Activated naive CD4-positive, alpha-beta T cell treated with anti-CD3 and anti-CD28 coated beads, Interleukin-2, amount 50 U/mL, for 72 hours (primary cell): ENCODE data around the gene INTS11. TPM values are rescaled to one million over a fixed set of nuclear protein-coding genes. Genes with fewer than 3 reads are reported as not detected.

Source experiments
- ATAC-seq, 2 donors: fragments of 150-1000 bp; cut with Tn5 transposase; 2 replicates each; pipeline ENCODE4 v1.10.0; 2021; ENCODE audit warnings: mild to moderate bottlenecking in 2 of 2, moderate library complexity in 2 of 2
- DNase-seq, 2 donors: peaks; one replicate each; pipeline ENCODE4 v3.0.0; 2021 to 2022; ENCODE audit warnings: low spot score in 2 of 2
- H3K27ac Mint-ChIP-seq, 2 donors: one replicate each; pipeline ENCODE4 v1.8.0; 2022; ENCODE audit warnings: mild to moderate bottlenecking in 2 of 2, mixed read lengths in 2 of 2
- H3K36me3 Mint-ChIP-seq, 2 donors: one replicate each; pipeline ENCODE4 v1.8.0; 2022; ENCODE audit warnings: mixed read lengths in 2 of 2
- H3K9me3 Mint-ChIP-seq, 2 donors: one replicate each; pipeline ENCODE4 v1.8.0; 2022; ENCODE audit warnings: mixed read lengths in 2 of 2
- total RNA-seq, 2 donors: library from RNA; stranded (reverse); gene quantifications; one replicate each; pipeline ENCODE4 v1.2.3, GENCODE V29; 2022

Gene INTS11
- total RNA-seq, 2 donors from 2014 or later: 119 to 142 TPM

DNA sequence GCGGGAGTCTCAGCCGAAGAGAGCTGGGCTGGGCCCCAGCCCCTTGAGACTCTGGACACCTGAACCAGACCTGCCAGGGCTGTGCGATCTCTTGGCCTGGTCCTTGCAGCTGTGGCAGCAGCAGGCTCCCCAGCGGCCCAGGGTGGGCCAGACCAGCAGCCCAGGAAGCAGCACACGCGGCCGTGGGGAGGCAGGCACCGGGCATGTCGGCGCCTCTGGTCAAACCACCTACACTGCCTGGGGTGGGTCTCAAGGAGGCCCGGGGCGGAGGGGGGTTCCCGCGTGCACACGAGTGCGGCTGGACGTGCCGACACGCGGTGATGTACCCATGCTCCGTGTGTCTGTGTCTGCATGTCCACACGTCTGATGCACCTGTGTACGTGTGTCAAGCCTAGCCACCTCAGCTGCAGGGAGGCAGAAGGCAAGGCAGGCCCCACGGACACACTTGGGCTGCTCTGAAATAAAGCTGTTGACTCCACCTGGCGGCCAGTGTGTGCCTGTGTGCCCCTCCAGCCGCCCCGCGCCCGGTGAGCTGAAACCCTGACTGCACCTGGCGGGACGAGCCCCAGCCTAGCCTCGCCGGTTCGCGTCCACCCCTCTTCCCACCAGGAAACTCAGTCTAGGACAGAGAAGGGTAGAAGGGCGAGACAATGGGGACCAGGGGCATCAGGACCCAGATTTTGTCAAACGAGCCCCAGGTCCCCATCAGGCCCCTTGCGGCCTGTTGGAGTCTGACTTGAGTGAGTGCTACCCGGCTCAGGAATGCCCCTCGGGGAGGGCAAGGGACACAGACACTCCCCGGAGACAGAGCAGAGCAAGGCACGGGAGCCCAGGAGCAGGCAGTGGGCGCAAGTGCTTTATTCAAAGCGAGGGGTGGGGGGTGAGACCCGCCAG lies 32.7 kb downstream of the INTS11 start:
- Mint-ChIP-seq H3K36me3 (no peaks in the 10 kb centered on the region), H3K27ac (no peak overlapping the region), H3K9me3 (no peaks in the 10 kb centered on the region)
- ATAC-seq: peak; percentile 75 to 82
- peak in 1 of 2 donors; percentile 70 for DNase-seq

DNA sequence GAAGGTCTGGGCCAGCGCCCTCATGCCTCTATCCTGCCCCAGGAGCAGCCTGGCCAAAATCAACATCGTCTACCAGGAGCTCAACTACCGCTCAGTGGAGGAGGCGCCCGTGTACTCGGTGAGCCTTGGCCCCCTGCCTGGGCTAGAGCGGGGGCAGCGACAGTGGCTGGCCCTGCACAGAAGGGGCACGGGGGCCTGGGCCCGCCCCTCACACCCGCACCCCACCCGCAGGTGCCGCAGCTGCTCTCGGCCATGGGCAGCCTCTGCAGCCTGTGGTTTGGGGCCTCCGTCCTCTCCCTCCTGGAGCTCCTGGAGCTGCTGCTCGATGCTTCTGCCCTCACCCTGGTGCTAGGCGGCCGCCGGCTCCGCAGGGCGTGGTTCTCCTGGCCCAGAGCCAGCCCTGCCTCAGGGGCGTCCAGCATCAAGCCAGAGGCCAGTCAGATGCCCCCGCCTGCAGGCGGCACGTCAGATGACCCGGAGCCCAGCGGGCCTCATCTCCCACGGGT lies 33.4 kb downstream of the INTS11 start:
- ATAC-seq: no peak
- Mint-ChIP-seq H3K9me3 (no peaks in the 10 kb centered on the region), H3K36me3 (no peaks in the 10 kb centered on the region), H3K27ac (no peak overlapping the region)
- no peak for DNase-seq

DNA sequence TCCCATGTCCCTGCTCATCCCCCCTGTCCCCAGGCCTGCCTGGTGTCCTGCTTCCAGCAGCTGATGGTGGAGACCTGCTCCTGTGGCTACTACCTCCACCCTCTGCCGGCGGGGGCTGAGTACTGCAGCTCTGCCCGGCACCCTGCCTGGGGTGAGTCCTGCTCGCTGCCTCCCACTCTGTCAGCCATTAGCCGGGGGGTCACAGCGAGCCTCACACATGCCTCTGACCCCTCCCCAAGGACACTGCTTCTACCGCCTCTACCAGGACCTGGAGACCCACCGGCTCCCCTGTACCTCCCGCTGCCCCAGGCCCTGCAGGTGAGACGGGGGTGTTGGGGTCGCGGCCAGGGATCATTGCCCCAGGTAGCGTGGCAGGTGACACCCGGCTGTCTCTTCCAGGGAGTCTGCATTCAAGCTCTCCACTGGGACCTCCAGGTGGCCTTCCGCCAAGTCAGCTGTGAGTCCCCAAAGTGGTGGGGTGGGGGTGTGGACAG lies 34.2 kb downstream of the INTS11 start:
- peak in 1 of 2 donors; percentile 81 for DNase-seq
- H3K27ac Mint-ChIP-seq: no peak overlapping the region
- H3K36me3 Mint-ChIP-seq: no peaks in the 10 kb centered on the region
- no peaks in the 10 kb centered on the region for H3K9me3 Mint-ChIP-seq
- ATAC-seq: peak; percentile 44 to 62

DNA sequence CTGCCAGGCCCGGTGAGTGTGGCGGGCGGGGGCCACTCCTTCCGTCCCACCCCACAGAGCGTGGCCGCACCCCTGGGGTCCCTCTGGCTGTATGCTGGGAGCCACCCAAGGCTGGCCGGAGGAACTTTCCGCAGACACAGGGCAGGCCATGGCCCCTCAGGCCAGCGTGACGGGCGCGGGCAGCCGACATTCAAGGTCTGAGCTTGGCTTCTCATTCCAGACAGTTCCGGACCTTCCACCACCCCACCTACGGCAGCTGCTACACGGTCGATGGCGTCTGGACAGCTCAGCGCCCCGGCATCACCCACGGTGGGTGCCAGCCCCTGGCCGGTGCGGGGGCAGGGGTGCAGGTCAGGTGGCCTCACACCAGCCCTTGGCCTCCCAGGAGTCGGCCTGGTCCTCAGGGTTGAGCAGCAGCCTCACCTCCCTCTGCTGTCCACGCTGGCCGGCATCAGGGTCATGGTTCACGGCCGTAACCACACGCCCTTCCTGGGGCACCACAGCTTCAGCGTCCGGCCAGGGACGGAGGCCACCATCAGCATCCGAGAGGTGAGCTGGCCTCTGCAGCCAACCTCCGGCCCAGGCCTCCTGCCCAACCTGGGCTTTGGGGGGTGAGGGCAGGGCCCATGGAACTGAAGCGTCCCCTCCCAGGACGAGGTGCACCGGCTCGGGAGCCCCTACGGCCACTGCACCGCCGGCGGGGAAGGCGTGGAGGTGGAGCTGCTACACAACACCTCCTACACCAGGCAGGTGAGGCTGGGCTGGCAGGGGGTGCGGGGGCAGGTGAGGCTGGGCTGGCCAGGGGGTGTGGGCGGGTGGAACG lies 37.0 kb downstream of the INTS11 start:
- no peaks in the 10 kb centered on the region for H3K9me3 Mint-ChIP-seq

DNA sequence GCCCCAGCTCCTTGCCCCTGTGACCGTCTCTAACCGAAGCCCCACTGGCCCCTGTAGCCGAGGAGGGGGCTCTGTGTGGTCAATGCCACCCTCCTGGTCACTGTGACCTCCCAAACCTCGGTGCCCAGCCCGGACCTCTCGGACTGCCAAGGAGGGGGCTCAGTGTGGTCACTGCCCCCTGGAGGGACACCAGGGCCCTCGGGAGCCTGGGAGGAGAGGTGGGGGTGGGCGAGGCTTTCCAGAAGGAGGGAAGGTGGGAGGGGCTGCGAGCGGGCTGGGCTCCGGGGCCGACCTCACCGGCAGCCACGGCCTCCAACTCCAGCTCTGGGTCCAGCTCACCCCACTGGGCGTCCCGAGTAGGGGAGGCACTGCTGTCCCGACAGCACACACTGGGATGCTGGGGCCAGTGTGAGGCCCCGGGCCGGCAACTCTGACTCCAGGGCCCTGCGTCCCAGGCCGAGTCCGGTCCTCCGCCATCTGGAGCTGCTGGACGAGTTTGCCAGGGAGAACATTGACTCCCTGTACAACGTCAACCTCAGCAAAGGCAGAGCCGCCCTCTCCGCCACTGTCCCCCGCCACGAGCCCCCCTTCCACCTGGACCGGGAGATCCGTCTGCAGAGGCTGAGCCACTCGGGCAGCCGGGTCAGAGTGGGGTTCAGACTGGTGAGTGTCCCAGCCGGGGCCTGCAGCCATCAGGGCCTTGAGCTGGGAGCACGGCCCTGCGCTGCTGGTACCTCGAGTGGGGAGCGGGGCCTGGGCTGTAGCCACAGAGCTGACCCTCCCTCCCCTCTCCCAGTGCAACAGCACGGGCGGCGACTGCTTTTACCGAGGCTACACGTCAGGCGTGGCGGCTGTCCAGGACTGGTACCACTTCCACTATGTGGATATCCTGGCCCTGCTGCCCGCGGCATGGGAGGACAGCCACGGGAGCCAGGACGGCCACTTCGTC lies 37.9 kb downstream of the INTS11 start:
- H3K27ac Mint-ChIP-seq: no peak overlapping the region
- DNase-seq (no peak), ATAC-seq (no peak)

More for the DNA sequence above, 37.0 kb downstream of the INTS11 start:
- no peak for DNase-seq
- no peak for ATAC-seq
- H3K27ac Mint-ChIP-seq: no peak overlapping the region
- H3K36me3 Mint-ChIP-seq: no peaks in the 10 kb centered on the region

DNA sequence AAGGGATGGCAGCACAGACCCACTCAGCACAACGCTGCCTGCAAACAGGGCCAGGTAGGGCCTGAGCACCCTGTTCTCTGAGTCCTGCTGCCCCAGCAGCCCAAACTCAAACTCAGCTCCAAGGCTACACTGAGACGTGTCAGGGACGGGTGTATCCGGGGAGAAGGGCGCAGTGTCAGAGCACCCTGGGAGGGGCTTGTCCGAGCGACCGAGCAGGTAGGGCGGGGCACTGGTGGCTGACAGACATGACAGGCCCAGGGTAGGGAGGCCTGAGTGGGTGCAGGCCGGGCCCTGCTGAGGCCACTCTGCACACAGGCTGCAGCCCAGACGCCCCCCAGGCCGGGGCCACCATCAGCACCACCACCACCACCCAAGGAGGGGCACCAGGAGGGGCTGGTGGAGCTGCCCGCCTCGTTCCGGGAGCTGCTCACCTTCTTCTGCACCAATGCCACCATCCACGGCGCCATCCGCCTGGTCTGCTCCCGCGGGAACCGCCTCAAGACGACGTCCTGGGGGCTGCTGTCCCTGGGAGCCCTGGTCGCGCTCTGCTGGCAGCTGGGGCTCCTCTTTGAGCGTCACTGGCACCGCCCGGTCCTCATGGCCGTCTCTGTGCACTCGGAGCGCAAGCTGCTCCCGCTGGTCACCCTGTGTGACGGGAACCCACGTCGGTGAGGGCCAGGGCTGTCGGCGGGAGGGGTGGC lies 38.7 kb downstream of the INTS11 start:
- no peaks in the 10 kb centered on the region for H3K36me3 Mint-ChIP-seq

More for the DNA sequence above, 37.9 kb downstream of the INTS11 start:
- no peaks in the 10 kb centered on the region for H3K36me3 Mint-ChIP-seq
- H3K9me3 Mint-ChIP-seq: no peaks in the 10 kb centered on the region

DNA sequence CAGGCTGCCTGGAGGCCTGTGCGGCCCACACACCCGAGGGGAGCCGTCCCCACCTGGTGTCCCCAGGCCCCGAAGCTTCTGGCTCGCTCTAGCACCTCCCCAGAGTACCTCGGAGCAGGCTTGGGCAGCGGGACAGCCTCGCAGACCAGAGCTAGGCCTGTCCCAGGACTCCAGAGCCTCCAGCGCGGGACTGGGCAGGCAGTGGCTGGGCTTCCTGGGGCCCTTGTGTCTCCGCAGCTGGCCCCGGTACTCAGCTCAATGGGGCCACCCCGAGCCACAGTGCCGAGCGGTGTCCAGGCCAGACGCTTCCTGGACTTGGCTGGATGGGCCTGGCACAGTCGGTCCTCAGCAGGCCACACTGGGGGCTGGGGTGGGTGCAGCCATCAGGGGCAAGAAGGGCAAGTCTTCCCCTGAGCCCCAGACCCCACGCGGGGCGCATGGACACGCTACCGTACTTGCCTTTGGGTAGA lies 39.3 kb downstream of the INTS11 start:
- ATAC-seq (peak in 1 of 2 donors; percentile 16), DNase-seq (no peak)
- no peak overlapping the region for H3K27ac Mint-ChIP-seq
- no peaks in the 10 kb centered on the region for H3K36me3 Mint-ChIP-seq
- no peaks in the 10 kb centered on the region for H3K9me3 Mint-ChIP-seq

More for the DNA sequence above, 38.7 kb downstream of the INTS11 start:
- ATAC-seq: peak in 1 of 2 donors; percentile 5
- Mint-ChIP-seq H3K27ac (no peak overlapping the region), H3K9me3 (no peaks in the 10 kb centered on the region)
- no peak for DNase-seq

DNA sequence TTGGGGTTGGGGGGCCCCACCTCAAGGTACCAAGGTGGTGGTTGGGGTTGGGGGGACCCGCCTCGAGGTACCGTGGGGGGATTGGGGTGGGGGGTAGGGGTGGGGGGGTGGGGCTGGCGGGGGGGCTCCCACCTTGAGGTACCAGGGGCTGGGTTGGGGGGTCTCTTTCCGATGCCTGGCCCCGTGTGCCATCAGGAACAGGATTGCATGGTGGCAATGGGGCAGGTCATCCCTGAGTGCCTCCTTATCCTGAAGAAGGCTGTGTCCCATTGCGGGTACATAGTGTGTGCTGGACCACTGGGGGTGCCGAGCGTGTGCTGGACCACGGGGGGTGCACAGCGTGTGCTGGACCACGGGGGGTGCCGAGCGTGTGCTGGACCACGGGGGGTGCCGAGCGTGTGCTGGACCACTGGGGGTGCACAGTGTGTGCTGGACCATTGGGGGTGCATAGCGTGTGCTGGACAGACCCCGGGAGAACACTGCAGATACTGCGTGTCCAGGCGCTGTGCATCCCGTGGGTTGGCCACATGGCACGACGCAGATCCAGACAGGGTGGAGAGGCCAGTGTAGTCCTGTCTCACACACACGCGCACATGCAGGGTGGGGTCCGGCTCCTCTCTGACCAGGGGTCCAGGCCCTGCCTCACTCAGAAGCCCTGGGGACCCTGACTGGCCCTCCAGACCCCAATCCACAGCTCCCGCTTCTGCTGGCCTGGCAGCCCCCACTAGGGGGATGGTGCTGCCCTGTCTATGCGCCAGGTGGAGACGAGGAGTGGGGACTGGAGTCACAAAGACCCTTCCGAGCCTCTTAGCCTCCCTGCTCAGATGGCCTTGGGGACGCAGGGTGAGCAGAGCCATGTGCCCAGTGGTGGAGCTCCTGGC lies 40.0 kb downstream of the INTS11 start:
- DNase-seq (no peak), ATAC-seq (peak in 1 of 2 donors; percentile 19)
- Mint-ChIP-seq H3K27ac (no peak overlapping the region), H3K36me3 (no peaks in the 10 kb centered on the region), H3K9me3 (no peaks in the 10 kb centered on the region)

DNA sequence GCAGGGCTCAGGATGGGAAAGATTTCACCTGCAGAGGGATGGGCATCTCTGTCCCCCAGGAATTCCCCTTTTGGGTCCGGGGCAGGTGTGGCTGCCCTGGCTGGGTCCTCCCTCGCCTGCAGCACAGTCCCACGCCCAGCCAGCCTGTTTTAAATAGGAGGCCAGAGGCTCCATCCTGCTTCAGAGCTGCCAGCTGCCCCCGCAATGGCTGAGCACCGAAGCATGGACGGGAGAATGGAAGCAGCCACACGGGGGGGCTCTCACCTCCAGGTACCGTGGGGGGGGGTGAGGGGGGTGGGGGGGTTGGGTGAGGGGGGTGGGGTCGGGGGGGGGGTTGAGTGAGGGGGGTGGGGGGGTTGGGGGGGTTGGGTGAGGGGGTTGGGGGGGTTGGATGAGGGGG lies 40.6 kb downstream of the INTS11 start:
- no peaks in the 10 kb centered on the region for H3K9me3 Mint-ChIP-seq
- DNase-seq (no peak), ATAC-seq (no peak)
- no peaks in the 10 kb centered on the region for H3K36me3 Mint-ChIP-seq
- no peak overlapping the region for H3K27ac Mint-ChIP-seq

DNA sequence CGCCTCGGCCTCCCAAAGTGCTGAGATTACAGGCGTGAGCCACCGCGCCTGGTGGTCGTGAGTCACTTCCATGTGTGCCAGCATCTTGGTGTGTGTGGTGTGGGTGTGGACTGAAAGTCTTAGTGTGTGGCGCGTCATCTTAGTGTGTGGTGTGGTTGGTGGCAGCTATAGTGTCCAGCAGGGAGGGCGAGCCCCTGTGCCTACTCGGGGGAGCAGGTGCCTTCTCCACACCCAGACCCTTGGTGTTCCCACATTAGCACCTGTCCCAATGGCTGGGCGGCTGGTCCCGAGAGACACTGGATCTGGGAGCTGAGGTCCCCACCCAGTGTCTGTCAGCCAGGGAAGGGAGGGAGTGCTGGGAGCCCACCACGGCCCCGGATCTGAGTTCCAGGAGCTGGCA lies 41.5 kb downstream of the INTS11 start:
- peak in 1 of 2 donors; percentile 65 for DNase-seq
- ATAC-seq: peak; percentile 34 to 76

DNA sequence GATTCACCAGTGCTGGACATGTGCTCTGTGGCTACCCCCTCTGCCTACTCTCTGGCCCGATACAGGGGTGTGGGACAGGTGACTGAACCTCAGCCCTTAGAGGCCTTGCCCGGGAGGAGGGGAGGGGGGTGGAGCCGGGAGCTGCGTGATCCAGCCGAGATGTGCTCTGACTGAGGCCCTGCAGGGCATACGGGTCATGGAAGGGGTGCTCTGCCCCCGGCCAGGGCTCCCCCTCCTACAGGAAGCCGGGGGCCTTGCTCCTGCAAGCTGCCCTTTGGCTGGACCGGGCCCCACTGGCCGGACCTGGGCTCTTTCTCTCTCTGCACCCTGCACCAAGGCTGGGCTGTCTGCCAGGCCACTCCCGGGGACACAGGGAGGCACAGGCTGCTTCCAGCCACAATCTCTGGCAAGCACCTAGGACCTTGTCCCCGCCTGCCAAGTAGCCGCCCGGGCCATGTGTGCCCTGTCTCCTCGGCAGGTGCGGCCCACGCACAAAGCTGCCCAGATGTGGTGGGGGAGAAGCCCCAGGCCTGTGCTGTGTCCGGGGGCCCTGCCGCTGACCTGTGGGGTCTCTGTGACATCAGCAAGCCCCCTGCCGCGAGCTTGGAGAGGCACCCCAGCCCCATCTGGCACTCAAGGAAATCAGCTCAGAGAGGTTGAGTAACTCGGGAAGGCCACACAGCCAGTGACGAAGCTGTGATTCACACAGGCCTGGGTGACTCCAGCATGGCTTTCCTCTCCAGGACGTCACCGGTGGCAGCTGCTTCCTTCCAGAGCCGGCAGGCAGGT lies 42.7 kb downstream of the INTS11 start:
- Mint-ChIP-seq H3K27ac (peak overlapping the region in 1 of 2 donors; percentile 72), H3K36me3 (no peaks in the 10 kb centered on the region), H3K9me3 (no peaks in the 10 kb centered on the region)
- ATAC-seq (peak; percentile 34 to 85), DNase-seq (peak in 1 of 2 donors; percentile 58)

More for the DNA sequence above, 41.5 kb downstream of the INTS11 start:
- H3K9me3 Mint-ChIP-seq: no peaks in the 10 kb centered on the region
- H3K27ac Mint-ChIP-seq: peak overlapping the region in 1 of 2 donors; percentile 72
- H3K36me3 Mint-ChIP-seq: no peaks in the 10 kb centered on the region

DNA sequence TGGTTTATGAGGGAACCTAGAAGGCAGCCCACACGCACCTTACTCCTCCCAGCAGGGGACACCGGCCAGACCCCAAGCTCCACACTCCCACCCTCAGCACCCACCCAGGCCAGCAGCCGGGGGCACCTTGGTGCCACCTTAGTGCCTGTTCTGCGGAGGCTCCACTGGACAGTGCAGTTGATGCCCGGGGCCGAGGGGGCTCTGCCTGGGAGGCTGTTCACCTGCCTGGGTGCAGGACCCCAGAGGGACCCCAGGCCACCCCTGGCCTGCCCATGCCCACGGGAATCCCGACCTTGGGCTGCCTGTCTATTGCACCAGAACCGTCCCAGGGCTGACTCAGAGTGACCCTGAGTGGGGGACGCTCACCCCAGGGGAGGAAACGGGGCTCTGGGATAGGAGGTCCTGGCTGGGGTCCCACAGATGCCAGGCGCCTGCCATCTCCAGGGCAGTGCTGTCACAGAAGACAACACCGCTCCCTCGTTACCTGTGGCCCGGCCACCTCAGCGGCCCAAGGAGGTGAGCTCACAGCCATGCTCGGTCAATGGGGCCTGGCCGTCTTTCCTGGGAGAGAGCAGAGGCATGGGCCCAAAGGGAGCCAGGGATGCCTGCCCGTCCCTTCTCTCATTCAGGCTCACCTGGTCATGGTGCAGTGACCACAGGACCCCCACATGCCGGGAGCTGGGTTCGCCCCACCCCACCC lies 43.5 kb downstream of the INTS11 start:
- ATAC-seq (no peak), DNase-seq (no peak)
- H3K9me3 Mint-ChIP-seq: no peaks in the 10 kb centered on the region
- no peak overlapping the region for H3K27ac Mint-ChIP-seq
- H3K36me3 Mint-ChIP-seq: no peaks in the 10 kb centered on the region

DNA sequence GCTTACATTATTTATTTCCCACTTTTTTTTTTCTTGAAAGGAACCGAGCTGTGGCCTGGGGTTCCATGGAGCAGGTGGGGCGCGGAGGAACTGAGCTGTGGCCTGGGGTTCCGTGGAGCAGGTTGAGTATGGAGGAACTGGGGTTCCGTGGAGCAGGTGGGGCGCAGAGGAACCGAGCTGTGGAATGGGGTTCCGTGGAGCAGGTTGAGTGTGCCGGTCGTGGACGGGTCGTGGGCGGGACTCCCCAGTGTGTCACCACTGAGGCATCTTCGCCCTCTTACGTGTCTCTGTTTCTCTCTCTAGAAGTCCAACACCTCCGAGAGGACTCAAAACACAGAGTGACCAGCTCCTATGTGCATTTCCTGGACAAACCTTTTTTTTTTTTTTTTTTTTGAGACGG lies 45.4 kb downstream of the INTS11 start:
- H3K27ac Mint-ChIP-seq: no peak overlapping the region
- H3K9me3 Mint-ChIP-seq: no peaks in the 10 kb centered on the region
- ATAC-seq: no peak
- H3K36me3 Mint-ChIP-seq: no peaks in the 10 kb centered on the region
- no peak for DNase-seq
